Measurements from ENCODE around the gene LGALS9C. TPM values are rescaled to one million over a fixed set of nuclear protein-coding genes. Genes with fewer than 3 reads are reported as not detected.
"Not testable (repeated sequence)": the region's sequence is repeated elsewhere in the genome, so short reads cannot be mapped to it uniquely, and the experiment has no call there.

The LGALS9C gene
- total RNA-seq, 1 experiment from 2014 or later, result not detected

GRCh38 chr17:18526168-18526800 lies 49.7 kb downstream of the LGALS9C start:
- H4K20me1 ChIP-seq (ENCODE audit: insufficient read depth); BruUV-seq (replicated peaks); ATAC-seq: not testable (repeated sequence)

GRCh38 chr17:18527354-18527753 lies 50.8 kb downstream of the LGALS9C start:
- H4K20me1 ChIP-seq (ENCODE audit: insufficient read depth); H3K9me3 ChIP-seq (ENCODE audit: control insufficient read depth in 1 of 2, insufficient read depth in 1 of 2, low read depth in 1 of 2, low read length in 2 of 2); intact Hi-C loops (cut with micrococcal nuclease); H3K4me3 ChIP-seq (replicated peaks in 1 of 2; ENCODE audit: low read depth in 1 of 2, low read length in 2 of 2); H3K27me3 ChIP-seq (ENCODE audit: insufficient read depth, low read length); H3K9ac ChIP-seq (ENCODE audit: low read length); H3K79me2 ChIP-seq (ENCODE audit: insufficient read depth, low read length); BruUV-seq (replicated peaks); RAD21 ChIA-PET (ENCODE audit: low non-redundant PET in 1 of 2, low total read pairs in 2 of 2, uncharacterized antibody in 2 of 2, unreplicated experiment in 2 of 2); DNase-seq (ENCODE audit: low read depth, low spot score); H3K4me2 ChIP-seq (ENCODE audit: low read length); H3K4me1 ChIP-seq (ENCODE audit: control insufficient read depth in 1 of 2, insufficient read depth in 2 of 2, low read length in 2 of 2); CTCF ChIA-PET; ATAC-seq; H3K36me3 ChIP-seq (ENCODE audit: control insufficient read depth in 1 of 2, insufficient read depth in 2 of 2, low read length in 2 of 2); POLR2A ChIA-PET; H2AFZ ChIP-seq (ENCODE audit: low read depth, low read length, poor library complexity, severe bottlenecking); H3K9me2 ChIP-seq (ENCODE audit: insufficient read depth); H3K27ac ChIP-seq (ENCODE audit: low read depth, low read length): not testable (repeated sequence)

More at GRCh38 chr17:18526168-18526800, 49.7 kb downstream of the LGALS9C start:
- POLR2A ChIA-PET; H3K27ac ChIP-seq (ENCODE audit: low read depth, low read length); H3K9me2 ChIP-seq (ENCODE audit: insufficient read depth); H3K4me1 ChIP-seq (ENCODE audit: control insufficient read depth in 1 of 2, insufficient read depth in 2 of 2, low read length in 2 of 2); H3K9me3 ChIP-seq (ENCODE audit: control insufficient read depth in 1 of 2, insufficient read depth in 1 of 2, low read depth in 1 of 2, low read length in 2 of 2); H3K9ac ChIP-seq (ENCODE audit: low read length); H2AFZ ChIP-seq (ENCODE audit: low read depth, low read length, poor library complexity, severe bottlenecking); intact Hi-C loops (cut with micrococcal nuclease); H3K4me2 ChIP-seq (ENCODE audit: low read length); DNase-seq (ENCODE audit: low read depth, low spot score); H3K79me2 ChIP-seq (ENCODE audit: insufficient read depth, low read length); H3K4me3 ChIP-seq (replicated peaks in 1 of 2; ENCODE audit: low read depth in 1 of 2, low read length in 2 of 2); H3K36me3 ChIP-seq (ENCODE audit: control insufficient read depth in 1 of 2, insufficient read depth in 2 of 2, low read length in 2 of 2); CTCF ChIA-PET; RAD21 ChIA-PET (ENCODE audit: low non-redundant PET in 1 of 2, low total read pairs in 2 of 2, uncharacterized antibody in 2 of 2, unreplicated experiment in 2 of 2); H3K27me3 ChIP-seq (ENCODE audit: insufficient read depth, low read length): not testable (repeated sequence)

- H4K20me1 ChIP-seq (ENCODE audit: insufficient read depth); CTCF ChIA-PET; H2AFZ ChIP-seq (ENCODE audit: low read depth, low read length, poor library complexity, severe bottlenecking); H3K36me3 ChIP-seq (ENCODE audit: control insufficient read depth in 1 of 2, insufficient read depth in 2 of 2, low read length in 2 of 2); ATAC-seq; BruUV-seq (replicated peaks); H3K9ac ChIP-seq (ENCODE audit: low read length); H3K27me3 ChIP-seq (ENCODE audit: insufficient read depth, low read length); H3K4me3 ChIP-seq (replicated peaks in 1 of 2; ENCODE audit: low read depth in 1 of 2, low read length in 2 of 2); H3K4me1 ChIP-seq (ENCODE audit: control insufficient read depth in 1 of 2, insufficient read depth in 2 of 2, low read length in 2 of 2); H3K27ac ChIP-seq (ENCODE audit: low read depth, low read length); DNase-seq (ENCODE audit: low read depth, low spot score); RAD21 ChIA-PET (ENCODE audit: low non-redundant PET in 1 of 2, low total read pairs in 2 of 2, uncharacterized antibody in 2 of 2, unreplicated experiment in 2 of 2); H3K9me3 ChIP-seq (ENCODE audit: control insufficient read depth in 1 of 2, insufficient read depth in 1 of 2, low read depth in 1 of 2, low read length in 2 of 2); H3K9me2 ChIP-seq (ENCODE audit: insufficient read depth); H3K79me2 ChIP-seq (ENCODE audit: insufficient read depth, low read length); POLR2A ChIA-PET; intact Hi-C loops (cut with micrococcal nuclease); H3K4me2 ChIP-seq (ENCODE audit: low read length): not testable (repeated sequence)
These were observed 51.8 kb downstream of the LGALS9C start for GRCh38 chr17:18528435-18528834.

- ATAC-seq; DNase-seq (ENCODE audit: low read depth, low spot score); H3K9me3 ChIP-seq (ENCODE audit: control insufficient read depth in 1 of 2, insufficient read depth in 1 of 2, low read depth in 1 of 2, low read length in 2 of 2); RAD21 ChIA-PET (ENCODE audit: low non-redundant PET in 1 of 2, low total read pairs in 2 of 2, uncharacterized antibody in 2 of 2, unreplicated experiment in 2 of 2); H3K36me3 ChIP-seq (ENCODE audit: control insufficient read depth in 1 of 2, insufficient read depth in 2 of 2, low read length in 2 of 2); CTCF ChIA-PET; H3K9ac ChIP-seq (ENCODE audit: low read length); POLR2A ChIA-PET; H2AFZ ChIP-seq (ENCODE audit: low read depth, low read length, poor library complexity, severe bottlenecking); H3K27me3 ChIP-seq (ENCODE audit: insufficient read depth, low read length); H3K4me3 ChIP-seq (replicated peaks in 1 of 2; ENCODE audit: low read depth in 1 of 2, low read length in 2 of 2); intact Hi-C loops (cut with micrococcal nuclease); H4K20me1 ChIP-seq (ENCODE audit: insufficient read depth); H3K4me1 ChIP-seq (ENCODE audit: control insufficient read depth in 1 of 2, insufficient read depth in 2 of 2, low read length in 2 of 2); H3K9me2 ChIP-seq (ENCODE audit: insufficient read depth); H3K4me2 ChIP-seq (ENCODE audit: low read length); BruUV-seq (replicated peaks); H3K79me2 ChIP-seq (ENCODE audit: insufficient read depth, low read length); H3K27ac ChIP-seq (ENCODE audit: low read depth, low read length): not testable (repeated sequence)
These were observed 52.4 kb downstream of the LGALS9C start for GRCh38 chr17:18528899-18529500.
